Kidney (tissue), 14 donors: ENCODE measurements around the gene HGF. TPM values are rescaled to one million over a fixed set of nuclear protein-coding genes. Genes with fewer than 3 reads are reported as not detected.

Experiments used
- DNase-seq, 5 donors: peaks; one replicate each; pipeline ENCODE4 v3.0.0-alpha.2; 2013 to 2020
- FAIRE-seq: peaks from 2 replicates; lab custom pipeline; 2012; peaks lifted over from hg19 to GRCh38; lab: Jason Lieb, UNC
- H3K27ac ChIP-seq, 2 donors: one replicate each; pipeline ENCODE4 v1.7.0; 2013; ENCODE audit warnings: low read depth in 2 of 2, low read length in 2 of 2, inconsistent platforms in 1 of 2
- H3K27me3 ChIP-seq: one replicate; pipeline ENCODE4 v1.7.1; 2013; ENCODE audit warnings: low read length, inconsistent platforms; ENCODE audit not compliant: control insufficient read depth, insufficient read depth
- H3K36me3 ChIP-seq, 3 donors: one replicate each; pipeline versions ENCODE4 v1.7.0 to v1.7.1; 2013; ENCODE audit warnings: low read length in 3 of 3, control low read depth in 1 of 3, inconsistent platforms in 1 of 3; ENCODE audit not compliant: insufficient read depth in 3 of 3, control insufficient read depth in 2 of 3
- H3K4me1 ChIP-seq, 3 donors: one replicate each; pipeline versions ENCODE4 v1.7.0 to v1.7.1; 2013; ENCODE audit warnings: low read length in 3 of 3, inconsistent platforms in 1 of 3, low read depth in 1 of 3; ENCODE audit not compliant: control insufficient read depth in 2 of 3, insufficient read depth in 2 of 3
- H3K4me3 ChIP-seq, 3 donors: one replicate each; pipeline versions ENCODE4 v1.7.0 to v1.8.1; 2013; ENCODE audit warnings: low read length in 3 of 3, control low read depth in 1 of 3, inconsistent platforms in 1 of 3
- H3K9ac ChIP-seq, 3 donors: one replicate each; pipeline versions ENCODE4 v1.7.0 to v1.7.1; 2013; ENCODE audit warnings: low read length in 3 of 3, control low read depth in 1 of 3, inconsistent platforms in 1 of 3
- H3K9me3 ChIP-seq, 3 donors: one replicate each; pipeline versions ENCODE4 v1.7.0 to v1.7.1; 2013; ENCODE audit warnings: low read length in 3 of 3, control low read depth in 1 of 3, inconsistent platforms in 1 of 3; ENCODE audit not compliant: control insufficient read depth in 2 of 3, insufficient read depth in 1 of 3
- intact Hi-C: fragments of 100-400 bp; cut with DNase I; formaldehyde crosslinking; loops from one replicate; pipeline ENCODE4 v1.11.1; 2022
- polyA plus RNA-seq: library from polyadenylated mRNA; stranded (reverse); fragments of 350-450 nt; fragmentation: Illumina TruSeq; extraction: RNeasy Lipid Tissue Mini Kit (QIAGEN cat#74804); gene quantifications from one replicate; pipeline ENCODE4 v1.2.3, GENCODE V29; 2014; ENCODE audit warnings: low read depth, low replicate concordance; ENCODE audit not compliant: insufficient read depth
- total RNA-seq: library from RNA; stranded (reverse); fragmentation: NEBNext Ultra II Directional; extraction: Animal tissue kit (Norgen Biotek cat#: 25700); gene quantifications from one replicate; pipeline ENCODE4 v1.2.1, GENCODE V29; 2021
- TF ChIP-seq, protein P1 (sequence below): IDR thresholded peaks from 3 replicates; pipeline ENCODE4 v1.5.1; 2012; ENCODE audit warnings: mild to moderate bottlenecking, moderate library complexity, borderline replicate concordance; ENCODE audit not compliant: insufficient read depth; ENCODE audit errors: extremely low read depth
- donor health status: control.
- donor health status: control.
- donor health status: control.
- donor health status: control.
- donor health status: control.
- donor health status: DM: yes; HTN: yes; CAD: no.
- donor health status: Normal renal cell carcinoma (clear cell type).

Gene HGF
- total and polyA plus RNA-seq, 2 donors from 2014 or later, result 2.6 to 23.8 TPM

DNA sequence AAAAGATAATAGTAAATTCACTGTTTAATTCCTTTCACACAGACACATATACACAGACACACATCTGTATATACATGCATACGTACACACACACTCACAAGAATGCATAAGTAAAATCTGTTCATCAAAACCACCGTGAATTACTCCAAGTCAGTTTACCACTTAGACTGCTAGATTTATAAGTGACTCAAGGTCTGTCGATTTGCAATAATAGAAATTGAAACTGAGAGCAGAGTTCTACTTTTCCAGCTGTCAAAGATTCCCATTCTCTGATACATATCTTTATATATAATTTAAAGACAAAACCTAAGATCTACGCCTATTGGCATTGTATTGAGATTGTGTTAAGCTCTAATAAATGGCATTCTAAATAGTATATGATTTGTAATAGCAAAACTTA lies 9.9 kb upstream of the HGF start:
- H3K27me3 ChIP-seq, result no peaks in the 10 kb centered on the region
- no peak overlapping the region for H3K4me3 ChIP-seq
- no peak overlapping the region for H3K27ac ChIP-seq
- no peak for DNase-seq
- no peak overlapping the region for H3K9ac ChIP-seq
- no peak for FAIRE-seq
- H3K9me3 ChIP-seq, result no peaks in the 10 kb centered on the region
- TF ChIP-seq, protein P1, sequence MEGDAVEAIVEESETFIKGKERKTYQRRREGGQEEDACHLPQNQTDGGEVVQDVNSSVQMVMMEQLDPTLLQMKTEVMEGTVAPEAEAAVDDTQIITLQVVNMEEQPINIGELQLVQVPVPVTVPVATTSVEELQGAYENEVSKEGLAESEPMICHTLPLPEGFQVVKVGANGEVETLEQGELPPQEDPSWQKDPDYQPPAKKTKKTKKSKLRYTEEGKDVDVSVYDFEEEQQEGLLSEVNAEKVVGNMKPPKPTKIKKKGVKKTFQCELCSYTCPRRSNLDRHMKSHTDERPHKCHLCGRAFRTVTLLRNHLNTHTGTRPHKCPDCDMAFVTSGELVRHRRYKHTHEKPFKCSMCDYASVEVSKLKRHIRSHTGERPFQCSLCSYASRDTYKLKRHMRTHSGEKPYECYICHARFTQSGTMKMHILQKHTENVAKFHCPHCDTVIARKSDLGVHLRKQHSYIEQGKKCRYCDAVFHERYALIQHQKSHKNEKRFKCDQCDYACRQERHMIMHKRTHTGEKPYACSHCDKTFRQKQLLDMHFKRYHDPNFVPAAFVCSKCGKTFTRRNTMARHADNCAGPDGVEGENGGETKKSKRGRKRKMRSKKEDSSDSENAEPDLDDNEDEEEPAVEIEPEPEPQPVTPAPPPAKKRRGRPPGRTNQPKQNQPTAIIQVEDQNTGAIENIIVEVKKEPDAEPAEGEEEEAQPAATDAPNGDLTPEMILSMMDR, result no peak
- H3K4me1 ChIP-seq, result no peaks in the 10 kb centered on the region
- H3K36me3 ChIP-seq, result no peaks in the 10 kb centered on the region
- intact Hi-C loops, result no loop called here

DNA sequence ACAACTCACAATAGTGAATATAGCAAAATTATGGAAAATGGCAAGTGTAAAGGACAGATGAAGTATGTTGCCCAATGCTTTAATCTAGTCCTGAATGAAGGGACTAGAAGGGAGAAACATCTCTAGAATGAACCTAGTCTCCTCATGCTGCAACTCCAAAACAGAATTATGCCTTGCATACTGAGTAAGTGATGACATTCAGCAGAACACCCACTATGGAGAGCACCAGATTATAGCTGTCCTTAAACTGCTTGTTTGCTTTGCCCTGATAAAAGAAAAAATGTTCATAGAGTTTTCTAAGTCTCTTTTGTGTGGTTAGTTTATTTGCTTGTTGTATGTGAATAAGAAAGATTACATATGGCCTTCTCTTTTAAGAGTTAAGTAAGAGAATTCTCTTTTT lies 7.8 kb upstream of the HGF start:
- Histone ChIP-seq H3K9ac (no peak overlapping the region), H3K36me3 (no peaks in the 10 kb centered on the region), H3K4me1 (no peaks in the 10 kb centered on the region), H3K27ac (no peak overlapping the region), H3K4me3 (no peak overlapping the region), H3K9me3 (no peaks in the 10 kb centered on the region), H3K27me3 (no peaks in the 10 kb centered on the region)
- DNase-seq (no peak), FAIRE-seq (no peak)
- TF ChIP-seq, protein P1, result no peak
- intact Hi-C loops, result no loop called here

DNA sequence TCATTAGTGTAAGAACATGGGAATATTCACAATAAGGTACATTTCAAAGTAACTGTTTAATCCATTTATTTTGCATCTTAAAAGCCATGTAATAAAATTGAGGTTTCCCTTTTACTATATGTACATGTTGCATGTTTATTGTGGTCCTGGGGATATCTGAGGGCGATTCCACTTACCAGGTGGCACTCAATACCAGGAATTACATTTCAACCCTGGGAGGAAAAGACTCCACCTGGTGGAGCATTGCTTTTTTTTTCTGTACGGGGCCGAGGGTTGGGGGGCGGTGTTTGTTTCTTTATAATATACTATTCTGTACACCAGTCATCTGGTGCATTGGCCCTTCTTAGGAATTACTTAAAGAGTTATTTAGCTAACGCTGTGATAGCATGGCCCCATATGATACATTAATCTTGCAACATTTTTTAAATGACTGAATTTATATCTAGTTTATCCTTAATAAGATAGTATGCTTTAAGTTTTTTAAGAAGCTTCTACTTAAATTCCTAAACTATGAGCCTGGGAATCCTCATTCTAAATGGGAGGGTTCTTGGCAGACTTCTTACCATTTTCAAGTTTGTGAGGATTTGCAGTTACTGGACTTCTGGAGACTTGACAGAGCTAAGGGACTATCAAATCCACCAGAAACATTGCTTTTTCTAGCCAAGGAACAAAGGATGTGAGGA lies 7.2 kb upstream of the HGF start:
- Histone ChIP-seq H3K9ac (no peak overlapping the region), H3K36me3 (no peaks in the 10 kb centered on the region), H3K4me1 (no peaks in the 10 kb centered on the region), H3K27me3 (no peaks in the 10 kb centered on the region), H3K27ac (no peak overlapping the region), H3K4me3 (no peak overlapping the region), H3K9me3 (no peaks in the 10 kb centered on the region)
- TF ChIP-seq, protein P1, result no peak
- intact Hi-C loops, result no loop called here
- FAIRE-seq (no peak), DNase-seq (no peak)

DNA sequence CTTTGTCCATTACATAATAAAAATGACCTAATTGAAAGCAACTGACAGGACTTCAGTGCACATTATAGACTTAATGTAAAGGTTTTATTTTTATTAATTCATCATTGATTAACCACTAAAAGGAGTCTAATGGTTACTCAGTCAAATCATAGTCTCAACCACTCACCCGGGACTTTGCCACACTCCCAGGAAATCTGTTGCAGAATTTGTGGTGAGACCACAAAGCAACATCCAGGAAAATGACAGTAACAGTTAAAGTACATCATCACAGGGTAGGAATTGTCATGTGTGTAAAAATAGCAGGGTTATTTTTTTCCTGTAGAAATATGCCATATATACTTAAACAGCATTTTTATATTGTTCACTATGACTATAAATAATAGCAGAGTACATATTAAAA lies 6.3 kb upstream of the HGF start:
- H3K9me3 ChIP-seq, result no peaks in the 10 kb centered on the region
- H3K4me3 ChIP-seq, result no peak overlapping the region
- H3K4me1 ChIP-seq, result no peaks in the 10 kb centered on the region
- DNase-seq, result no peak
- no peak overlapping the region for H3K27ac ChIP-seq
- H3K9ac ChIP-seq, result no peak overlapping the region
- FAIRE-seq, result no peak
- H3K27me3 ChIP-seq, result no peaks in the 10 kb centered on the region
- H3K36me3 ChIP-seq, result no peaks in the 10 kb centered on the region
- intact Hi-C loops, result no loop called here
- TF ChIP-seq, protein P1, result no peak
